PC-9 (cell line): ENCODE results near the gene CDC42BPA. TPM values are rescaled to one million over a fixed set of nuclear protein-coding genes. Genes with fewer than 3 reads are reported as not detected.

Experiments used
- BruUV-seq: library from RNA; stranded (reverse); fragments of 400-500 nt; replicated peaks from 2 replicates; lab custom pipeline; 2021; lab: Mats Ljungman, UMichigan
- CTCF ChIA-PET: fragments of 300-600 bp; sonication (Branson Sonifier 250); formaldehyde crosslinking; loops from one replicate; lab custom pipeline; 2022; ENCODE audit warnings: antibody characterized with exemption; lab: Charles Lee
- POLR2A ChIA-PET: fragments of 300-600 bp; sonication (Branson Sonifier 250); formaldehyde crosslinking; loops from one replicate; lab custom pipeline; 2022; ENCODE audit warnings: antibody characterized with exemption; ENCODE audit not compliant: unreplicated experiment; lab: Charles Lee
- DNase-seq, 2 experiments: peaks; one replicate each; pipeline versions ENCODE4 v3.0.0 to v3.0.0-alpha.2; 2015 to 2022; ENCODE audit warnings: mixed read lengths in 1 of 2
- H2AFZ ChIP-seq: fragments of 200-600 bp; sonication (generic); 2 replicates; pipeline ENCODE4 v1.8.1; 2017; ENCODE audit warnings: antibody characterized with exemption
- H3F3A ChIP-seq: fragments of 200-600 bp; sonication (generic); 2 replicates; pipeline ENCODE4 v1.8.1; 2017; ENCODE audit warnings: antibody characterized with exemption, mild to moderate bottlenecking, low read depth; ENCODE audit not compliant: insufficient read depth
- H3K27ac ChIP-seq: fragments of 200-600 bp; sonication (generic); 2 replicates; pipeline ENCODE4 v1.6.1; 2016; ENCODE audit warnings: mixed run types
- H3K27me3 ChIP-seq: fragments of 200-600 bp; sonication (generic); 2 replicates; pipeline ENCODE4 v1.6.1; 2016; ENCODE audit warnings: low read depth, mixed run types; ENCODE audit not compliant: insufficient read depth
- H3K36me3 ChIP-seq: fragments of 200-600 bp; sonication (generic); 2 replicates; pipeline ENCODE4 v1.6.1; 2016; ENCODE audit warnings: low read depth, mixed run types
- H3K4me1 ChIP-seq: fragments of 200-600 bp; sonication (generic); replicated peaks from 2 replicates; pipeline ENCODE4 v1.6.1; 2016; ENCODE audit warnings: mixed run types; ENCODE audit not compliant: insufficient read depth
- H3K4me2 ChIP-seq: fragments of 200-600 bp; sonication (generic); 2 replicates; pipeline ENCODE4 v1.6.1; 2017; ENCODE audit warnings: mixed run types
- H3K4me3 ChIP-seq: fragments of 200-600 bp; sonication (generic); 2 replicates; pipeline ENCODE4 v1.6.1; 2016; ENCODE audit warnings: mixed run types
- H3K79me2 ChIP-seq: fragments of 200-600 bp; sonication (generic); 2 replicates; pipeline ENCODE4 v1.6.1; 2017; ENCODE audit warnings: low read depth, mixed run types
- H3K9me2 ChIP-seq: fragments of 200-600 bp; sonication (generic); 2 replicates; pipeline ENCODE4 v1.8.1; 2017; ENCODE audit warnings: mild to moderate bottlenecking; ENCODE audit not compliant: insufficient read depth
- H3K9me3 ChIP-seq: fragments of 200-600 bp; sonication (generic); 2 replicates; pipeline ENCODE4 v1.8.1; 2016; ENCODE audit warnings: low read depth; ENCODE audit not compliant: insufficient read depth
- H4K20me1 ChIP-seq: fragments of 200-600 bp; sonication (generic); 2 replicates; pipeline ENCODE4 v1.8.1; 2017; ENCODE audit not compliant: insufficient read depth
- CTCF ChIP-seq: fragments of 200-600 bp; sonication (generic); conservative IDR thresholded peaks from 2 replicates; pipeline ENCODE4 v1.6.1; 2017; ENCODE audit warnings: mixed run types, antibody characterized with exemption, mild to moderate bottlenecking, moderate library complexity
- EZH2 ChIP-seq: fragments of 200-600 bp; sonication (generic); IDR thresholded peaks from 2 replicates; pipeline ENCODE4 v1.8.0; 2017; ENCODE audit warnings: antibody characterized with exemption, low read depth
- intact Hi-C: fragments of 100-400 bp; cut with micrococcal nuclease; formaldehyde crosslinking; loops from one replicate; pipeline ENCODE4 v1.10.0; 2022; ENCODE audit not compliant: unreplicated experiment
- total RNA-seq: library from RNA; stranded (reverse); gene quantifications from 2 replicates; pipeline ENCODE4 v1.2.3, GENCODE V29; 2021

The CDC42BPA gene
- total RNA-seq, 1 experiment from 2014 or later, result 47.5 TPM

GRCh38 chr1:226965581-226966440 lies 352.5 kb downstream of the CDC42BPA start:
- Histone ChIP-seq H3K4me2 (no peak overlapping the region), H4K20me1 (peaks cover 3% of the 10 kb centered on the region), H3K27ac (no peak overlapping the region), H3K79me2 (no peaks in the 10 kb centered on the region), H3K9me3 (no peaks in the 10 kb centered on the region), H3F3A (no peaks in the 10 kb centered on the region), H3K4me3 (no peak overlapping the region), H3K9me2 (no peaks in the 10 kb centered on the region), H3K27me3 (no peaks in the 10 kb centered on the region), H3K36me3 (peaks cover 8% of the 10 kb centered on the region; the same call in 1 of the 2 replicates), H2AFZ (no peak overlapping the region), H3K4me1 (no peaks in the 10 kb centered on the region)
- ChIA-PET CTCF (no interaction called here), POLR2A (no interaction called here)
- BruUV-seq, result no TSS peak
- no peak for DNase-seq
- intact Hi-C loops, result no loop called here
- TF ChIP-seq CTCF (no peak), EZH2 (no peak)

- CTCF ChIA-PET, result no interaction called here
- Histone ChIP-seq H3K27me3 (no peaks in the 10 kb centered on the region), H3K9me2 (no peaks in the 10 kb centered on the region), H4K20me1 (peaks cover 3% of the 10 kb centered on the region), H3F3A (no peaks in the 10 kb centered on the region), H2AFZ (no peak overlapping the region), H3K4me2 (no peak overlapping the region), H3K4me1 (no peaks in the 10 kb centered on the region), H3K9me3 (no peaks in the 10 kb centered on the region), H3K27ac (no peak overlapping the region), H3K4me3 (no peak overlapping the region), H3K36me3 (peaks cover 1% of the 10 kb centered on the region; the same call in 1 of the 2 replicates), H3K79me2 (no peaks in the 10 kb centered on the region)
- DNase-seq, result no peak
- no TSS peak for BruUV-seq
- POLR2A ChIA-PET, result no interaction called here
- TF ChIP-seq EZH2, result no peak
- TF ChIP-seq CTCF, result no peak
- intact Hi-C loops, result no loop called here
Measured at GRCh38 chr1:226964611-226965486, 353.4 kb downstream of the CDC42BPA start.

- TF ChIP-seq CTCF, result no peak
- no peak for TF ChIP-seq EZH2
- H2AFZ ChIP-seq, result no peak overlapping the region
- no peaks in the 10 kb centered on the region; the same call in 1 of the 2 replicates for H3K36me3 ChIP-seq
- no peaks in the 10 kb centered on the region for H3F3A ChIP-seq
- intact Hi-C loops, result no loop called here
- BruUV-seq, result no TSS peak
- no peak overlapping the region for H3K4me2 ChIP-seq
- no peak overlapping the region for H3K27ac ChIP-seq
- peaks cover 3% of the 10 kb centered on the region; the same call in 1 of the 2 replicates for H3K9me3 ChIP-seq
- no peak overlapping the region for H3K4me3 ChIP-seq
- ChIA-PET POLR2A (no interaction called here), CTCF (no interaction called here)
- H3K79me2 ChIP-seq, result no peaks in the 10 kb centered on the region
- no peaks in the 10 kb centered on the region for H3K27me3 ChIP-seq
- DNase-seq, result no peak
- H4K20me1 ChIP-seq, result peaks cover 3% of the 10 kb centered on the region
- H3K9me2 ChIP-seq, result no peaks in the 10 kb centered on the region
- H3K4me1 ChIP-seq, result no peaks in the 10 kb centered on the region
Measured at GRCh38 chr1:226964068-226964425, 354.2 kb downstream of the CDC42BPA start.
